C4-2B (cell line): ENCODE data around the gene PLSCR1.

ENCODE experiments used
- H3K27ac ChIP-seq: fragments of 450-650 bp; 2 replicates; pipeline ENCODE4 v1.5.1; 2017
- ZFX ChIP-seq: fragments of 450-650 bp; IDR thresholded peaks from 2 replicates; pipeline ENCODE4 v1.6.1; 2017
- TF ChIP-seq, protein P1 (sequence below): fragments of 450-650 bp; conservative IDR thresholded peaks from 2 replicates; pipeline ENCODE4 v1.5.1; 2017; ENCODE audit warnings: mild to moderate bottlenecking

Gene PLSCR1

DNA sequence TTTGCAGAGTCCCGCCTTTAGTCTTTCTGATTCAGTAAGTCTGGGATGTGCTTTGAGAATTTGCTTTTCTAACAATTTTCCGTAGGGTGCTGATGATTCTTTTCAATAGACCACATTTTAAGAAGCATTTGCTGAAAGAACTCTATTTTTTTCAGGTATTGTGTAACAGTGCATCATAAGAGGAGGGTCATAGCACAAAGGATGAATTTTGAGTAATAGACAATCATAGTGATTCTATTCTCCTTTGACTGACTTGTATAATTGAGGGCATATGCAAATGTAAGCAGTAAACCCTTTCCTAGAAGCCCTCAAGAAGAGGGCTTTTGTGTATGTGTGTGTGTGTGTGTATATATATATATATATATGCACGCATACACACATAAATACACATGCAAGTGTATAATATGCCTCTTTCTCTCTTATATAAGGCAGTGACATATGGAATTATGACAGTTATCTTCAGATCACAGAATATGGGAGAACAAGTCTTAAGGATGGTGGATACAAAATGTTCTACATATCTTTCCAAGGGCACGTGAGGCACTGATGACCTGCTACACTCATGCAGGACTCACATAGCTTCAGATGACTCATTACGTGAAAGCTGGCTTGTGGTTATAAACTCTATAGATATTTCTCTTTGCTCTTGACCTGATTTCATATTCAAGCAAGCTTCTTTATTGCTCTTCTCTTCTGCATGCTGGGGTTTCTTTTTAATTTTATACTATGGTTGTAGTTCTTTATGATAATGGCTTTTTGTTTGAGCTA is 6.5 kb upstream of the PLSCR1 start:
- TF ChIP-seq, protein P1, sequence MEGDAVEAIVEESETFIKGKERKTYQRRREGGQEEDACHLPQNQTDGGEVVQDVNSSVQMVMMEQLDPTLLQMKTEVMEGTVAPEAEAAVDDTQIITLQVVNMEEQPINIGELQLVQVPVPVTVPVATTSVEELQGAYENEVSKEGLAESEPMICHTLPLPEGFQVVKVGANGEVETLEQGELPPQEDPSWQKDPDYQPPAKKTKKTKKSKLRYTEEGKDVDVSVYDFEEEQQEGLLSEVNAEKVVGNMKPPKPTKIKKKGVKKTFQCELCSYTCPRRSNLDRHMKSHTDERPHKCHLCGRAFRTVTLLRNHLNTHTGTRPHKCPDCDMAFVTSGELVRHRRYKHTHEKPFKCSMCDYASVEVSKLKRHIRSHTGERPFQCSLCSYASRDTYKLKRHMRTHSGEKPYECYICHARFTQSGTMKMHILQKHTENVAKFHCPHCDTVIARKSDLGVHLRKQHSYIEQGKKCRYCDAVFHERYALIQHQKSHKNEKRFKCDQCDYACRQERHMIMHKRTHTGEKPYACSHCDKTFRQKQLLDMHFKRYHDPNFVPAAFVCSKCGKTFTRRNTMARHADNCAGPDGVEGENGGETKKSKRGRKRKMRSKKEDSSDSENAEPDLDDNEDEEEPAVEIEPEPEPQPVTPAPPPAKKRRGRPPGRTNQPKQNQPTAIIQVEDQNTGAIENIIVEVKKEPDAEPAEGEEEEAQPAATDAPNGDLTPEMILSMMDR: no peak
- TF ChIP-seq ZFX: no peak
- H3K27ac ChIP-seq: no peak overlapping the region

DNA sequence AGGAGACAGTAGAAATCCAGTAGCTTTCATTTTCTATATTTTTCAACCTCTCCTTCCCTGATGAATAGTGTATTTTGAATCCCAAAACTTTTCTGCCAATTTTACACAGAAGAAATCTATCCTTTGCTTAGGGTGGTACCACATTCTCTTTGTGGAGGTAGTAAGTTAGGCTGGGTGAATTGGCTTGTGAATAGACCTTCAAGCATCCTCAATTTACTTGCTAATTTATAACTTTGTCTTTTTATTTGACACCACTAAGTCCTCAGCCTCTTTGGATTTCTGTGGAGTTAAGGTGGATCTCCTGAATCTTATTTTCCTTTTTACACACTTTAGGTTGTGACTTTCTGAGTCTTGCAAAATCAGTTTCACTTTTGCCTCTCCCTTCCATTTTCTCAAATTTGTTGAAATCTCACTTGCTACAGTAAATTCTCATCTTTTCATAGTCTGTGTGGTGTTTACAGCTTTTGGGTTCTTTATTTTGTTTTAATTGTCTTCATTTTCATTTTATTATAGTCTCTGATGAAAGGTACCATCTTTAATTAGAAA is 5.7 kb upstream of the PLSCR1 start:
- TF ChIP-seq, protein P1: no peak
- no peak for TF ChIP-seq ZFX
- H3K27ac ChIP-seq: no peak overlapping the region

DNA sequence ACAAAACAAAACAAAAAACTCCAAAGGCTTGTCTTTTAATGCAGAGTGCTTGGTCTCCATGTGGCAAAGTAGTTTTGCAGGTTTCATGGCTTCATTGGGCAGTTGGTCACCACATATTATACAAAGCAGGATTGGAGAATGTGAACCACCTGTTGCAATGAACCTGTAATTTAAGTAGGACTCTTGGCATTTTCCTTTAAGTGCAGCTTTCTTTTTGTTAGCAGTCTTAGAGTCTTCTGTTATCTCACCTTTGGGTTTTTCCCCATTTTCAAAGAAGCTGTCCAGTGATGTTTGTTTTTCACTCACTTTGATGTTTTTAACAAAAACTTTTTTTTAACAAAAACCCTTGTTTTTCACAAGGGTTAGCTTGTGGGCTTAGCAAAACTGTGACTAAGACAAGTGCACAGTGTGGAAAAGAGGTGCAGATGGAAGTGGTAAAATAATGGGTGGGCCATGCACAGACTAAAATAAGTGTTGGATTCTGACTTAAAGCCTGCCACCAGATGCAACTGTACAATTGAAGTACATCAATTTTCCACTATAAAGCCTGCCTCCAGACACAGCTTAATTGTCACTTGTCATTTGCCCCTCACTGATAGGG is 2.9 kb upstream of the PLSCR1 start:
- no peak overlapping the region for H3K27ac ChIP-seq
- TF ChIP-seq, protein P1: no peak
- no peak for TF ChIP-seq ZFX

DNA sequence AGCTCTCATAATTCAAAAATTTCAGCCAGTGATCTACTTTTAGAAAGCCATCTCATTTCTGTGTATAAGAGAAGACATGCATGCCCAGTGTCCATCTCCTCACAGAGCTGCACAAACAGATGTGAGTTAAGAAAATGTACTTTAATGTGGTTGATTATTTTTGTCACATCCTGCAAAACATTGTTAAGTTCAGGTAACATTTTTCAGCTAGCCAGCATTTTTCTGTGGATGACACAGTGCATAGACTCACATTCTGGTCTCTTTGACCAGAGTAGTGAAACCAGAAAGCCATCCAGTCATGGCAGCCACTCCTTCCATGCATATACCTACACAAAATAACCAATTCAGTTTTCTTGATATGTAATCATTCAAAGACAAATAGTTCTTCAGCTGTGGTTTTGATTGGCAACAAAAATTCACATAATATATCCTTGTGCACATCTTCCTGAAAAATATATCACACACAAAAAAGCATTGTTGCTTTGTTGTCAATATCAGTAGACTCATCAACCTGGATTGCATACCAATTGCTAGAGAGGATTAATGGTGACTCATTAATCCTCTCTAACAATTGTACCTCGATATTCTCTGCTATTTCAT is 2.1 kb upstream of the PLSCR1 start:
- TF ChIP-seq, protein P1: no peak
- no peak for TF ChIP-seq ZFX
- no peak overlapping the region for H3K27ac ChIP-seq

DNA sequence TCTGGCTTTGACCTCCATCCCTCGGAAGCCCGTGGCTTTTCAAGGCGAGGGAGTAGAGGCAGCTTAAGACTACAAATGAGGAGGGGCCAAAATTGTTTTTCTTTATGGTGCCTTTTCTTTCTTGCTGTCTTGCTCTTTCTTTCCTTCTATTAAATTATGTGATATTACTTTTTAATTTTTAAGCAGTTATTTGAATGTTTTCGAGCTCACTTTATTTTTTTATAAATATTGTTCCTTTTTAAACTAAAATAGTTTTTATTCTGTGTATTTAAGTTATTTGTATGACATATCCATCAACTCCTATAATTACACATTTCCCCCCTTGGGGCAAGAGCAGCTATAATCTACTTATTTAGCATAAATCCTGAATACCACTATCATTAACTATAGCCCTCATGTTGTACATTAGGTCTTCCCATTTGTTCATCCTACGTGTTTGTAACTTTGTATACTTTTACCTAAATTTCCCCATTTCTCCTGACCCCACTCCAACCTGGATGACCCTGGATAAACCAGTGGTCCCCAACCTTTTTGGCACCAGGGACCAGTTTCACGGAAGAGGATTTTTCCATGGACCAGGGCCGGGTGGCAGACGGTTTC is 622 bp upstream of the PLSCR1 start:
- no peak overlapping the region for H3K27ac ChIP-seq

DNA sequence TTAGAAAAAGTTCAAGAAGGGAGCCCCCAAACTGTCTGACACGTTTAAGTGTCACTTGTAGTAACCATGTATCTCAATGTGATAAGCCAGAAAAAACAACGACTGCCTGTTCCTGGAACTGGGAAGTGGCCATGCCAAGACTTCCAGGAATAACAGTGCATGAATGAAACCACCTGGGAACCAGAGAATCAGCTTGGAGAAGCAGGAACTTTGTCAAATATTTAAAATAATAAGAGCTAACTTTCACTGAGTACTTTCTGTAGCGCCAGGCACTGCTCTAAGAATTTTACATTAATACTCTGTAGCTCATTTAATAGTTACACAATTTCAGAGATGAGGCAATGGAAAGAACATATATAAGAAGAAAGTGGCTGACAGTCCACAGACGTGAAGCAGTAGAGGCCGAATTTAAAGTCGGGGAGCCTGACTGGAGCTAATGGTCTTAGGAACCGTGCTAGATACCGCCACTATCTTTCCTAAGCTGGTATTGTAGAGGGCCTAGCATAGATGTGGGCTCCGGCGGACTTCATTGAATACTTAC is 876 bp downstream of the PLSCR1 start:
- no peak for TF ChIP-seq ZFX
- TF ChIP-seq, protein P1: no peak
- no peak overlapping the region for H3K27ac ChIP-seq

More for the DNA sequence above, 622 bp upstream of the PLSCR1 start:
- TF ChIP-seq, protein P1: no peak
- no peak for TF ChIP-seq ZFX

DNA sequence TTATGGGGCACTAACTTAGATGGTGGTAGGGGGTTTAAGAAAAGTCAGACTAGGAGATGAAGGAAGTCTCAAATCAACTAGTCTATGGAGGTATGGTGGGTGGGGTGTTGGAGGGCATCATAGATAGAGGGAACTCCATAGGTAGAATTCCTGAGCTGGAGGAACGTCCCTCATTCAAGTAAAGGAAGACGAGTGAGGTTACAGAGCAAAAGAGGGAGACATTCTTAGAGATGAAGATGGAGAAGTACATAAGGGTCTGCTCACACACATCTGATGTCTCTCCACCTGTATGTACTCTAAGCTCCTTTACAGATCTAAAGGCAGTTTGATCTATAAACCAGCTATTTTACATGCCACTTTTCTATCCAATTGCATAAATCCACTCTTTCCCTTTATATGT is 1.4 kb downstream of the PLSCR1 start:
- H3K27ac ChIP-seq: no peak overlapping the region
- TF ChIP-seq ZFX: no peak
- TF ChIP-seq, protein P1: no peak
